NCI-H226 (cell line): ENCODE measurements around the gene SLU7.
A peak's percentile ranks its signal among the peaks of the same experiment; 100 is the strongest.

Source experiments
- DNase-seq: peaks from one replicate; pipeline ENCODE4 v3.0.0-alpha.2; 2015

Gene SLU7

GRCh38 chr5:160399402-160400353 lies 19.2 kb downstream of the SLU7 start, which contains the start of gene FAM200C:
FAM200C (minus strand) TSS chr5:160400054; CDS start chr5:160395490, 4,564 bp downstream.
- peak; percentile 89 for DNase-seq

DNA sequence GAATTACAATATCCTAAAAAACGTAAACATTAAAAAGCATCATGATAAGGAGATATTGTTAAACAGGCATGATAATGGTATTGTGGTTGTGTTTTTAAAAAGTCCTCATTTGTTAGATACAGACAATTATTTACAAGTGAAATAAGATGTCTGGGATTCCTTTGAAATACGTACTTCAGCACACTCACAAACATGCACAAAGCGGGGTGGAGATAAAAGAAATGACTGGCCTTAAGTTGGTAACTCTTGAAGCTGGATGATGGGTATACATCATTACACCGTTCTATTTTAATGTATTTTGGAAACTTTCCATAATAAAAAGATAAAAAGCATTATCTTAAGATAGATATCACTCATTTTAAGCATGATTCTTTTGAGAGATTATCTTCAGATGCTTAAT lies 20.1 kb downstream of the SLU7 start:
- no peak for DNase-seq

- no peak for DNase-seq
Observed at GRCh38 chr5:160397492-160397891, 21.4 kb downstream of the SLU7 start.

DNA sequence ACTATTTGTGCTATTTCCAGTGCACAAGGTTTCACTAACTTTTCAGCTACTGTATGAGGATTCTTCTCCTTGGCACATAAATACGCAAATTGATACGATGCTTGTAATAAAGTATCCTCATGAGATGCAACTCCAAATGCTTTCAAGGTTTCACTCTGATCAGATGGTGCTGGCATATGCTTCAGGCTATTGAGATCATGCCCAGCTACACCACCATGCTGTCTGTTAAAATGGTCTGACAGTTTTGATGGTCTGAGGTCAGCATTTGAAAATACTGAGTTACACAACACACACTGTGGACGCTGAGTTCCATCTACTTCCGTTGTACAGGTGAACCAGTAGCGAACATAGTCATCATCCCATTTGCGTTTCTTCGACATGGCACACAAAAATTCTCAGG lies 23.8 kb downstream of the SLU7 start:
- DNase-seq = no peak

DNA sequence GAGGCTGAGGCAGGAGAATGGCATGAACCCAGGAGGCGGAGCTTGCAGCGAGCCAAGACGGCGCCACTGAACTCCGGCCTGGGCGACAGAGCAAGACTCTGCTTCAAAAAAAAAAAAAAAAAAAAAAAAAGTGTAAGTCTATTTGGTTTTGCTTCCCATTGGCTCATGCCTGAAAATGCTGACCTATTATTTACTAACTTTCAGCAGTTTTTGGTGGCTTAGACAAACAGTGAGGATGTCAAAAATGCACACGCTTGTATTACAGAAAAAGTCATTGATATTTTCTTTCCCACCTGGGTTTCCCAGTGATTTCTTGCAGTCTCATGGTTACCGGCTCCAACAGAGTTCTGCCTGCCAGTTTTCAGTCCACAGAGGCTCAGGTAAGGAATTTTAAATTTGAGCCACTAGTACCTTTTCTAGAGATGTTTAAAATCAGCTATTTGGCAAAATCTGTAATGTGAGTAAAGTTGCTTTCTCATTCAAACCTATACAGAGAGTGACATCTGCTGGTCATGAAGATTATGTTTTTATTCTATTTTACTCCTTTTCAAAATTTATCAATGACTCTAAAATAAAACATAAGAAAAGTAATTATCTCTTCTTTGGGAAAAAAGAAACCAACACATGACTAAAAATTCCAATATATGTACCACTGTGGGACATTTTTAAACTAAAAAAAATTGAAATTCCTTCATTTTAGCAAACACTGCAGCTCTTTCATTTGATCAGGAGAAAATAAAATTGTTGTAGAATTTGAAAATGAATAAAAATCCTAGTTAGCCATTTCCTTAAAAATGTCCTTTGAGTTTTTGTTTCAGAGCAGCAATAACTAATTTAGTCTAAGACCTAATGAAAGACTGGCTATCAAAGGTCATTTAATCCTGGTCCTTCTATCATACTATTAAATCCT lies 27.8 kb downstream of the SLU7 start:
- DNase-seq = no peak

- no peak for DNase-seq
Observed at GRCh38 chr5:160387445-160387844, 31.4 kb downstream of the SLU7 start.

DNA sequence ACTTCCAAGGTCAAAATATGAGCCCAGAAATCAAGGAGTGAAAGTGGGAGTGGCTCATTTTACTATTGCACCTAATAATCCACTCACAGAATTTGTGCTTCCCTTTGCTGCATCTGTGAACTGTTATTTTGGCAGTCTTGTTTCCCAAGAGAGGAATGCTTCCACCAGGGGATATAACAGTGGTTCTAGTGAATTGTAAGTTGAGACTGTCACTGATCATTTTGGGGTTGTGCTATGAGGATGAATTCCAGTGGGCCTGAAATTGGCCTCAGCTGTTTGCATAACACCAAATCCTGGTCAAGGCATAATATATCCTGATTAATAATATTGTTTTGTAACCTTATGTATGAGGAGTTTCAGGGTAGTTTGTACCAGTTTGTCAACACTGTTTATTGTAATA lies 33.4 kb downstream of the SLU7 start:
- no peak for DNase-seq

DNA sequence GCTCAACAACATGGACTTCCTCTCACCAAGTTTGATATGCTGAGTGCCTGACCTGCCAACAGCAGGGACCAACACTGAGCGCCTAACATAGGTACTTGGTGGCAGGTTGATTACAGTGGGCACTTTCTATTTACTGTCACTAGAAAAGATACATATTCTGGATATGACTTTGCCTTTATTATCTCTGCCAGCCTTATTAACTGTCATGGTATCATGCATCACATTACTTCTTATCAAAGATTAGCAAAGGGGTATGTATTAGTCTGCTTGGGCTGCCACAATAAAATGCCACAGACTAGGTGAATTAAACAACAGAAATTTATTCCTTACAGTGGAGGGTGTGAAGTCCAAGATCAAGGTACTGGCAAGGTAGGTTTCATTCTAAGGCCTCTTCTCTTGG lies 34.2 kb downstream of the SLU7 start:
- DNase-seq = no peak

GRCh38 chr5:160382346-160382745 lies 36.5 kb downstream of the SLU7 start:
- DNase-seq = no peak

- DNase-seq = no peak
Observed at GRCh38 chr5:160380041-160380440, 38.8 kb downstream of the SLU7 start.

DNA sequence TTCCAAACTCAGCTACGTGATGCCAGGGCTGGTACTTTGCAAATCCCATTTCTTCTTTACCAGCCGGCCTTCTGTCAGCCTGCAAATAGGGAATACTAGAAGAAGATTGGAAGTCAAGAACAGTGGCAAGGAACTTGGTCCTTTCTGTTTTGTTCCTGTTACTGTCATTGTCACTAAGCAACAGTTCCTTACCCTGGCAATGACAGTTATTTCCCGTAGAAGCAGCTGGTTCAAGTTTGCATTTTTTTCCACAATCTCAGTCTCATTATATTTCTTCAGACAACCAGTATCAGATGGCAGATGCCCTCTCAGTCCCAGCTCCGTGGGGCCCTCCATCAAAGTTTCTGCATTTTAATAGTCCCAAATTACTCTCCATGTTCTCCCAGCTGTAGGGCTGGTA lies 39.4 kb downstream of the SLU7 start:
- DNase-seq = no peak

DNA sequence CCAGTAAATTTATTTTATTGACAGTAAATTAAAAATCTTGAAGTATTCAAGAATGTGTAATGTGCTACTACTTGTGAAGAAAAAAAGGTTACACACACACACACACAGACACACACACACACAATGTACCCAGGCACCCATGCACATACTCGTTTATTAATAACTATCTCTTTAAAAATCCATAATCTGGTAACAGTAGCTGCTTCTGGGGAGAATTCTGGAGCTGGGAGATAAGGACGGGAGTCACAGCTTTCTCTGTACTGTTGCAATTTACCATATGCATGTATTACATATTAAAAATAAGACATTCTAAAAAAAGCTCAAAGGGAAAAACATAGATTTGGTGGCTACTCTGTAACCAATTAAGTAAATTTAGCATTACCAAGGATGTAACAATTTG lies 40.6 kb downstream of the SLU7 start:
- DNase-seq = no peak

- no peak for DNase-seq
Observed at GRCh38 chr5:160377651-160378050, 41.2 kb downstream of the SLU7 start.

- no peak for DNase-seq
Observed at GRCh38 chr5:160376416-160376815, 42.5 kb downstream of the SLU7 start.

DNA sequence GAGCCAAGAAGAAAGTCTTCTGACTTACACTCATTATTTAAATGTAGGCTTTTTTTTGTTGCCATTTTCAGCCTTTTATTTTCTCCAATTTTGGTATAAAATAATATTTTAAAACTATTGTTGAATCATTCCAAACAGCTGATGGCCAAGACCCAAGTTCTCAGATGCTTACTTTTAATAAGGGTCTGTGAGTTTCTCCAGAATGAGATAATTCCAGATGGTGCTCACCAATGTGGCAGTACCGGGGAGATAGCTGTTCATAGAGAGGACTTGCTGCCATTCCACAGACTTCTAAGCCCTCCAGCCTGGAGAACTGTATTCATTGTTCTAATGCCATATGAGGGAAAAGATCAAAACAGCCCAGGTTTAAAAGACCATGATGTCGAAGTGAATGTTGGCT lies 43.2 kb downstream of the SLU7 start:
- DNase-seq = no peak

DNA sequence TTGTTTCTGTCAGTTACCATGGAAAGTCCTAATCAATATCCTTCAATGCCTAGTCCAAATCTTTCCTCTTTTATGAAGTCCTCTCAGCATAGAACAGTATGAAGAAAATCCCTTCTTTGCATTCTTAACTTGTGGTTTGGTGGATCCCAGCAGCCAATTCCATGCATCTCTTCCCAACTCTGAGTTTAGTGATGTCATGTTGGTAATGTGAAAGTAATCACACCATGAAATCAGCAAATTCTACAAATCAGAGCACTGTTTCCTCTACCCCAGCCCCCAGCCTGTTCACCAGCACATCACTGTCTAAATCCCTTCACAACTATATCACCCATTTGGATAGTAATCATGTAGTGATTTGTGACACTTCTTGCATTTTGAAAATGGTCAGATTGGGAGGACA lies 43.7 kb downstream of the SLU7 start:
- no peak for DNase-seq

DNA sequence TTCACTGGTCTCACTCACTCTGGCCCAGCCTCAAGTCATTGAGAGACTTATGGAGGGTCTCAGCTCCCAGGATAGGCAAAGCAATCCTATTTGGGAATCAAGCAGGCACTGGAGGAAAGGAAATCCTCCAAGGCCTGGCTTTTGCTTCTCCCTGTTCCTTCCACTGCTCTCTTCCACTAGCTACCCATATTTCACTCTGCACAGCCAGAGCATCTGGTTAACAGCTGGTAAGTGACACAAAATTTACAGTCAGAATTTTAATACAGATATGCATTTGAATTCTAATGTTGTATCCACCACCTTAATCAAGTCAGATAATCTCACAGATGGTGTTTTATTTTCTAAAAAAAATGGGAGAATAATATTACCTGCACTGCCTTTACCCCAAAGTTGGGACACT lies 47.6 kb downstream of the SLU7 start:
- DNase-seq = no peak

DNA sequence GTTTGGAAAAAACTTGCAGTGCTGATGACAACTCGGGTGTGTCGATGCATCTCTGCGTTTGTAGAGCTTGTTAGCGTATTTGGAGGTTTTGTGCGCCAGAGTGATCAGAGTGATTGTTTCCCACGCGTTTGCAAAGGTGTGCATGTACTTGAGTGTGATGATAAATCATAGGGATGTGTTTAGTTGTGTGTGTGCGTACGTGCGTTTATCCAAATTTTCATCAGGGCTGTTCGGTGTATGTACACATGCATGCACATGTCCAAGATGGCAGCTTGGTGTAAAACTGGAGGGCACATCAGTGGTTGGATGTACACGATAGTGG lies 48.2 kb downstream of the SLU7 start:
- no peak for DNase-seq

- peak; percentile 63 for DNase-seq
Observed at GRCh38 chr5:160369990-160370712, 48.7 kb downstream of the SLU7 start, which contains the start of gene C1QTNF2. C1QTNF2 (minus strand) TSS chr5:160370626; CDS start chr5:160355011, 15,615 bp downstream.

- no peak for DNase-seq
Observed at GRCh38 chr5:160367885-160368284, 51.0 kb downstream of the SLU7 start.

DNA sequence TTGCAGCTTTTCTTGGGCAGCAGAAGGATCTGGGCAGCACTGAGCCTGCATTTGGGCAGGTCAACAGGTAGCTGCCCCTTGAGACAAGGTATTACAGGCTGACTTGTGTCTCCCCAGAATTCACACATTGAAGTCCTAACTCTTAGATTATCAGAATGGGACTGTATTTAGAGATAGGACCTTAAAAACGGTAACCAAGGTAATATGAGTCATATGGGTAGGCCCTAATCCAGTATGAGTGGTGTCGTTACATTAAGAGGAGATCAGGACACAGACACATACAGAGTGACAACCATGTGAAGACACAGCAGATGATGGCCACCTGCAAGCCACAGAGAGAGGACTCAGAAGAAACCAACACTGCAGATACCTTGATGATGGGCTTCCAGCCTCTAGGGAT lies 51.6 kb downstream of the SLU7 start:
- DNase-seq = no peak

GRCh38 chr5:160366230-160366629 lies 52.7 kb downstream of the SLU7 start:
- DNase-seq = no peak
